Fibroblast of gingiva (primary cell): Measurements from ENCODE around the gene NUDT17.
"Not testable (repeated sequence)": the region's sequence is repeated elsewhere in the genome, so short reads cannot be mapped to it uniquely, and the experiment has no call there.

Experiments used
- DNase-seq: peaks from one replicate; pipeline ENCODE4 v3.0.0-alpha.2; 2011; ENCODE audit warnings: low read depth

NUDT17 gene, protein sequence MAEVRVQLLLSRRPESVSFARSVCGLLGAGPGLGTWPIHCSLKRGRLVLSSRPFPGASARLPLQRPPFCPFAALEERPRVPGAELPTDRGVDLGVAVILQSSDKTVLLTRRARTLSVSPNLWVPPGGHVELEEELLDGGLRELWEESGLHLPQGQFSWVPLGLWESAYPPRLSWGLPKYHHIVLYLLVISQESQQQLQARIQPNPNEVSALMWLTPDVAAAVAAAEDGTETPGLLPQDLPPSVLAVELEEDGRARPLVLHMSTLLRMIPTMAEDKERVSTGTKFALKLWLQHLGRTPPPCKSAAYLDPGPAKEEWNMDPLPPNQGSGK

GRCh38 chr1:145845514-145846161 is at the start of gene NUDT17:
TSS of gene NUDT17 (plus strand) at chr1:145845630. CDS start at chr1:145845641, 11 bp downstream.
- DNase-seq = peak; percentile 71

GRCh38 chr1:145796753-145797152 is 48.7 kb upstream of the NUDT17 start:
- DNase-seq = no peak

DNA sequence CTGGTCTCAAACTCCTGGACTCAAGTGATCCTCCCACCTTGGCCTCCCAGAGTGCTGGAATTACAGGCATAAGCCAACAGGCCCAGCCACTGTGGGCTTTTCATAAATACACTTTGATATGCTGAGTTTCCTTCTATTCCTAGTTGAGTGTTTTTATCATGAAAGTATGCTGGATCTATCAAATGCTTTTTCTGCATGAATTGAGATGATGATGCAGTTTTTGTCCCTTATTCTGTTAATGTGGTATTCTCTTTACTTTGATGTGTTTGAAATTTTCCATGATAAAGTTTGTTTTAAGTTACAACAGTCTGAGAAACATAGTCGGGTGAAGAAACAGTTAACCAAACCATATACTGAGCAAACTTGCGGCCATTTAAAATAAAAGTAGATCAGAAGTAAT is 45.6 kb upstream of the NUDT17 start:
- peak; percentile 17 for DNase-seq

- DNase-seq = no peak
These were observed 41.0 kb upstream of the NUDT17 start for GRCh38 chr1:145804235-145805045.

DNA sequence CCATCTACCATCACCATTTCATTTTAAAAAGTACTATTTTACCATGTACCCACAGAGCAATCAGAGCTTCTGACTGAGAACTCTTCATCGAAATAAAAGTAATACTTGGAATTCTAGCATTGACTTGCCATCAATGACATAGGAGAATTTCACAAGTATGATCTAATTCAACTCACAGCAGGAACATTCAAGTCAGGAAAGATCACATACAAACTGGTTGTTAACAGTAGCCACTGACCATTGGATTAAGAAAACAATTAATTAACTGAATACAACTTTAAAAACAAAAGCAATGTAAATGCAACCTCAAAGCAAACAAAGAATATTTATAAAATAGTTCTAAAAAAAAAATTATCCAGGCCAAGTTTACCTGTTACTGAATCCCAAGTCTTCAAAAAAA is 40.4 kb upstream of the NUDT17 start:
- DNase-seq = peak; percentile 32

DNA sequence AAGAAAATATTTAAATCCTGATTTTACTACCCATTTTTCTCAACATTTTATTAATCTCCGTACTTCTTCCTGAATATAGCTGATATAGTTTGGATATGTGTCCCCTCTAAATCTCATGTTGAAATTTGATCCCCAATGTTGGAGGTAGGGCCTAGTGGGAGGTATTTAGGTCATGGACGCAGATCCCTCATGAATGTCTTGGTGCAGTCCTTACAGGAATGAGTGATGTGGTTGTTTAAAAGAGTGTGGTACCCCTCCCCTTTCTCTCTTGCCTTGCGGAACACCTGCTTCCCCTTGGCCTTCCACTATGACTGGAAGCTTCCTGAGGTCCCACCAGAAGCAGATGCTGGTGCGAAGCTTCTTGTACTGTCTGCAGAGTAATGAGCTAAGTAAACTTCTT is 39.0 kb upstream of the NUDT17 start:
- DNase-seq = no peak

DNA sequence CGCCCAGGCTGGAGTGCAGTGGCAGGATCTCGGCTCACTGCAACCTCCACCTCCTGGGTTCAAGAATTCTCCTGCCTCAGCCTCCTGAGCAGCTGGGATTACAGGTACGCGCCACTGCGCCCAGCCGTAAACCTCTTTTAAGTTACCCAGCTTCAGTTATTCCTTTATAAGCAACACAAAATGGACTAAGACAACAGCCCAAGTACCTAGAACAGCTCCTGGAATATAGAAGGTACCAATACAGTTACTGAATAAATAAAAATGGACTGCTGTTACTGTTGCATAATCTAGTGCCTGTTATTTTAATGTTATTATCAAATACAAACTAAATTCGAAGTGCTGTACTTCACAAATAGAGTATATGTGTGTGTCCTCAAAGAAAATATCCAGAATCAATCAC is 38.6 kb upstream of the NUDT17 start:
- DNase-seq = no peak

- not testable (repeated sequence) for DNase-seq
These were observed 32.2 kb upstream of the NUDT17 start for GRCh38 chr1:145812977-145813810.

DNA sequence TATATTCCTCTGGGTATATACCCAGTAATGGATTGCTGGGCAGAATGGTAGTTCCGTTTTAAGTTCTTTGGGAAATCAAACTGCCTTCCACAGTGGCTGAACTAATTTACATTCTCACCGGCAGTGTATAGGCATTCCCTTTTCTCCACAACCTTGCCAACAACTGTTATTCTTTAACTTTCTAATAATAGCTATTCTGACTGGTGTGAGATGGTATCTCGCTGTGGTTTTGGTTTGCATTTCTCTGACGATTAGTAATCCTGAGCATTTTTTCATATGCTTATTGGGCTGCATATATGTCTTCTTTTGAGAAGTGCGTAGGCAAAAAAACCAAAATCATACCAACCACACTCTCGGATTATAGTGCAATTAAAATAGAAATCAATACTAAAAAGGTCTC is 27.3 kb upstream of the NUDT17 start:
- peak; percentile 73 for DNase-seq

- DNase-seq = not testable (repeated sequence)
These were observed 22.6 kb upstream of the NUDT17 start for GRCh38 chr1:145822779-145823331.

- DNase-seq = peak; percentile 97
These were observed 21.6 kb upstream of the NUDT17 start, which contains the start of the genes POLR3C and RNF115 for GRCh38 chr1:145823565-145824498. TSS of gene POLR3C (plus strand) at chr1:145824200. CDS start at chr1:145825777, 1,577 bp downstream. TSS of gene RNF115 (minus strand) at chr1:145824095. CDS start at chr1:145823873, 222 bp downstream.

GRCh38 chr1:145824499-145824842 is 21.0 kb upstream of the NUDT17 start:
- DNase-seq = no peak

DNA sequence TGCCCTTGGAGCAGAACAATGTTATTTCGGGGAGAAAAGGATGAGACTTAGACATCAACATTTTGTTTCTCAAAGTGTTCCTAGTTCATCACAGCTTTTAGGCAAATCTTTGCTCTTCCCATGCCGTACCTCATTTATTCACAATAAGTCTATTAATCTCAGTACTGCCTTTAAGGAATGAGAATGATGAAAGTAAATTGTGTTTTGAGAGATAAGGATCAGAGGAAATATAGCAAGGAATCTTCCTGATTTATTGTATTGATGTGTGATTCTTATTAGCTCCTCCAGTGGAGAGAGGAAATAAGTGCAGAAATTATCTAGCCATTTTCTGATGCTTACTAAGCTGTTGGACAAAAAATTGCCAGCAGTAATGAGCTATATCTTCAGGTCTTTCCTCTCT is 19.4 kb upstream of the NUDT17 start:
- no peak for DNase-seq

GRCh38 chr1:145827966-145828365 is 17.5 kb upstream of the NUDT17 start:
- no peak for DNase-seq

- DNase-seq = no peak
These were observed 16.9 kb upstream of the NUDT17 start for GRCh38 chr1:145828367-145829026.

DNA sequence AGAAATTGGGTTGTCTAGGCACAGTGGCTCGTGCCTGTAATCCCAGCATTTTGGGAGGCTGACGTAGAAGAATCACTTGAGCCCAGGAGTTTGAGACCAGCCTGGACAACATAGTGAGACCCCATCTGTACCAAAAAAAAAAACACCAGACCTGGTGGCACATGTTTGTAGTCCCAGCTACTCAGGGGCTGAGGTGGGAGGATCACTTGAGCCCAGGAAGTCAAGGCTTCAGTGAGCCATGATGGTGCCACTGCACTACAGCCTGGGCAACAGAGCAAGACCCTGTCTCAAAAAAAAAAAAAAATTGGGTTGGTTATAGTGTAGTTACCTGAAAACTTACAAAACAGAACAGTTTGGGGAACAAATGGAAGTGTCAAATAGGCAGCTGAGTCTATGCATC is 14.6 kb upstream of the NUDT17 start:
- DNase-seq = not testable (repeated sequence)

DNA sequence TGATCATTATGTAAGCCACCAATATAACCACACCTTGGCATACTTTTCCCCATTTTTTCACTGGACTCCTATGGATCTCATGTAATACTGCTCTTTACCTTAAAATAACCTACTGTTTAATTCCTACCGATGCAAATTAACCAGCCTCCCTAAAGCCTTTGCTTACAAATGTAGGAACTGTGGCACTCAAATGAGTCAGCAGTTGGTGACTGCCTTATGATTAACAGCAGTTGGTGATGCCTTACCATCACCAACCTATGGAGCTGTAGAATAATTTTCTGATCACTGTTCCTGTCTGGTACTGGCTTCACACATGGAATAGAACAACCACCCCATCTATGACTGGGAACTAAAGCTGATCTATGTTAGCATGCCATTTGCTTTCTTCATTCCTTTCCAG is 7.8 kb upstream of the NUDT17 start:
- DNase-seq = no peak

DNA sequence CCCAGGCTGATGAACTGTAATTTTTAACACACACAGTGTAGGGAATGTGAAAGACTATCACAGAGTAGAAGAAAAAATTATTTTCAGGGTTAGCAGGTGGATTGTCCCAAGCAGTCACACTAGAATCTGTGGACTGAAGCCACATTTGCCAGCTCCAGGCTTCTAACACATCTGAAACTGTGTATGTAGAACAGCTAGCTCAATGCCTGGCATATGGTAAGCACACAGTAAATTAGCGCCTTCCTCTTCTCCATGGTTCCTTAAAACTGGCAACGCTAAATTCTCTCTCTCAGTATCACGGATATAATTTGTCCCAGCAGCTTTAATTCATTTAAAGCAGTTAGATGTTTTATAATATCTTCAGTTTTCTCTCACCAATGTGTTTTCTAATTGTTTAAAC is 2.4 kb upstream of the NUDT17 start:
- no peak for DNase-seq

DNA sequence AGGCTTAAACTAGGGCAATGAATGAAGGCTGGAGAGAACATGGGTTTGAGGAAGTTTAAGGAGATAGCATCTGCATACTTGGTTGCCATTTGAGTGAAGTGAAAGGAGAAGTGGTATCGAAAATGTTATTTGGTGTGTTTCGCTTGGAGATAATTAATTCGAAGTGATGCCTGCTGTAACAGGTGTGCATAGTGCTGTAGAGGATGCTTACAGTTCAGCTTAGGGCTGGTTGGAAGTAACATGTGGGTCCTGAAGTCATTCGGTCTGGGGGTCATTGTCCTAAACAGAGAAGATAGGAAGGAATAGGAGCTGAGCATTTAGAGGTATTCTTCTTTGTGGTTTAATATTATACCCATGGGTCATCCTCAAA is 301 bp upstream of the NUDT17 start:
- no peak for DNase-seq

- DNase-seq = peak; percentile 20
These were observed 777 bp downstream of the NUDT17 start for GRCh38 chr1:145846201-145846612.
